Osteocyte (in vitro differentiated cells): ENCODE measurements around the gene RNASEH2A. TPM values are rescaled to one million over a fixed set of nuclear protein-coding genes. Genes with fewer than 3 reads are reported as not detected.
"Not testable (repeated sequence)": the region's sequence is repeated elsewhere in the genome, so short reads cannot be mapped to it uniquely, and the experiment has no call there.

Source experiments
- DNase-seq: peaks from one replicate; pipeline ENCODE4 v3.0.0; 2021; ENCODE audit warnings: mixed read lengths; ENCODE audit not compliant: unreplicated experiment; ENCODE audit errors: extremely low spot score
- H3K27ac Mint-ChIP-seq: one replicate; pipeline ENCODE4 v1.8.0; 2021; ENCODE audit warnings: mild to moderate bottlenecking, mixed read lengths; ENCODE audit not compliant: unreplicated experiment
- H3K27me3 Mint-ChIP-seq: one replicate; pipeline ENCODE4 v1.8.0; 2021; ENCODE audit warnings: mixed read lengths; ENCODE audit not compliant: unreplicated experiment
- H3K36me3 Mint-ChIP-seq: one replicate; pipeline ENCODE4 v1.8.0; 2021; ENCODE audit warnings: mixed read lengths; ENCODE audit not compliant: unreplicated experiment
- H3K4me1 Mint-ChIP-seq: one replicate; pipeline ENCODE4 v1.8.0; 2021; ENCODE audit warnings: mixed read lengths; ENCODE audit not compliant: unreplicated experiment
- H3K4me3 Mint-ChIP-seq: one replicate; pipeline ENCODE4 v1.8.0; 2021; ENCODE audit warnings: mild to moderate bottlenecking, moderate library complexity, mixed read lengths; ENCODE audit not compliant: unreplicated experiment
- H3K9me3 Mint-ChIP-seq: one replicate; pipeline ENCODE4 v1.8.0; 2021; ENCODE audit warnings: mixed read lengths; ENCODE audit not compliant: unreplicated experiment
- CTCF ChIP-seq: fragments of 200-600 bp; sonication (generic); IDR thresholded peaks from 2 replicates; pipeline ENCODE4 v1.5.0; 2021; ENCODE audit warnings: antibody characterized with exemption, mild to moderate bottlenecking, moderate library complexity
- total RNA-seq: library from RNA; stranded (reverse); gene quantifications from 2 replicates; pipeline ENCODE4 v1.2.1, GENCODE V29; 2021

Gene RNASEH2A
- total RNA-seq, 1 donor from 2014 or later = 7.6 TPM

- Mint-ChIP-seq H3K4me3 (no peak overlapping the region), H3K27me3 (peaks cover 49% of the 10 kb centered on the region), H3K36me3 (no peaks in the 10 kb centered on the region), H3K9me3 (no peaks in the 10 kb centered on the region), H3K4me1 (peaks cover 19% of the 10 kb centered on the region), H3K27ac (no peak overlapping the region)
- no peak for DNase-seq
- TF ChIP-seq CTCF = no peak
Measured at GRCh38 chr19:12842511-12842910, 36.1 kb downstream of the RNASEH2A start.

GRCh38 chr19:12843328-12843727, 36.9 kb downstream of the RNASEH2A start:
- no peaks in the 10 kb centered on the region for H3K36me3 Mint-ChIP-seq
- H3K27me3 Mint-ChIP-seq = peaks cover 43% of the 10 kb centered on the region
- no peaks in the 10 kb centered on the region for H3K9me3 Mint-ChIP-seq
- no peak overlapping the region for H3K27ac Mint-ChIP-seq
- DNase-seq = no peak
- TF ChIP-seq CTCF = no peak
- H3K4me1 Mint-ChIP-seq = peaks cover 22% of the 10 kb centered on the region
- H3K4me3 Mint-ChIP-seq = no peak overlapping the region

GRCh38 chr19:12843999-12844732, 37.8 kb downstream of the RNASEH2A start:
- TF ChIP-seq CTCF = no peak
- H3K4me1 Mint-ChIP-seq = peaks cover 18% of the 10 kb centered on the region
- no peaks in the 10 kb centered on the region for H3K36me3 Mint-ChIP-seq

GRCh38 chr19:12846613-12847012, 40.2 kb downstream of the RNASEH2A start:
- not testable (repeated sequence) for DNase-seq, H3K9me3 Mint-ChIP-seq, H3K36me3 Mint-ChIP-seq, H3K4me1 Mint-ChIP-seq, H3K27ac Mint-ChIP-seq, H3K4me3 Mint-ChIP-seq
- peaks cover 18% of the 10 kb centered on the region for H3K27me3 Mint-ChIP-seq

More at GRCh38 chr19:12843999-12844732, 37.8 kb downstream of the RNASEH2A start:
- Mint-ChIP-seq H3K27me3 (peaks cover 39% of the 10 kb centered on the region), H3K27ac (no peak overlapping the region), H3K4me3 (no peak overlapping the region), H3K9me3 (no peaks in the 10 kb centered on the region)
- no peak for DNase-seq

- Mint-ChIP-seq H3K27ac (no peak overlapping the region), H3K4me1 (peaks cover 3% of the 10 kb centered on the region), H3K9me3 (no peaks in the 10 kb centered on the region), H3K36me3 (no peaks in the 10 kb centered on the region), H3K4me3 (peak overlapping the region; percentile 44), H3K27me3 (peaks cover 12% of the 10 kb centered on the region)
- peak; percentile 96 for DNase-seq
- TF ChIP-seq CTCF = peak; percentile 100
Measured at GRCh38 chr19:12847159-12848139, 41.1 kb downstream of the RNASEH2A start.
